K562 (cell line): Measurements from ENCODE around the gene ZNF844.

Experiments
- BACH1 ChIP-seq: fragments of 200-800 bp; sonication (Bioruptor generic); IDR thresholded peaks from 2 replicates; pipeline ENCODE4 v1.6.1; 2016; ENCODE audit warnings: missing genetic modification characterization, missing compliant biosample characterization
- CREB3 ChIP-seq: fragments of 450-650 bp; conservative IDR thresholded peaks from 2 replicates; pipeline ENCODE4 v1.6.1; 2016; ENCODE audit warnings: missing genetic modification characterization, low read depth, mild to moderate bottlenecking, missing compliant biosample characterization, moderate library complexity
- DACH1 ChIP-seq: fragments of 450-650 bp; IDR thresholded peaks from 2 replicates; pipeline ENCODE4 v1.6.1; 2018; ENCODE audit not compliant: partially characterized antibody
- DEAF1 ChIP-seq: fragments of 450-650 bp; formaldehyde crosslinking; IDR thresholded peaks from 2 replicates; pipeline ENCODE4 v1.4.0; 2020; ENCODE audit warnings: mild to moderate bottlenecking, moderate library complexity
- HNRNPH1 ChIP-seq: fragments of 200-400 bp; formaldehyde crosslinking; optimal IDR thresholded peaks from 2 replicates; pipeline ENCODE3; 2017; ENCODE audit warnings: low read depth, mild to moderate bottlenecking, low read length, moderate library complexity
- JUND ChIP-seq, 2 experiments: IDR thresholded peaks; 2 replicates in 1 of 2; 3 replicates in 1 of 2; pipeline ENCODE4 v1.6.1; 2011; ENCODE audit warnings: borderline replicate concordance in 2 of 2, low read depth in 2 of 2, low read length in 2 of 2, improper control_type of control experiment in 1 of 2, missing biosample characterization in 1 of 2, missing genetic modification characterization in 1 of 2, missing genetic modification reagents in 1 of 2
- POLR2A ChIP-seq: fragments of 450-650 bp; conservative IDR thresholded peaks from 2 replicates; pipeline ENCODE4 v1.6.1; 2016
- RB1 ChIP-seq: fragments of 450-650 bp; IDR thresholded peaks from 2 replicates; pipeline ENCODE4 v1.6.1; 2017; ENCODE audit warnings: low read depth, mild to moderate bottlenecking
- ZNF407 ChIP-seq: fragments of 450-650 bp; IDR thresholded peaks from 2 replicates; pipeline ENCODE4 v1.6.1; 2016; ENCODE audit warnings: low read depth
- TF ChIP-seq, protein P1 (sequence below): IDR thresholded peaks from 3 replicates; pipeline ENCODE4 v1.6.1; 2011; ENCODE audit warnings: borderline replicate concordance, mild to moderate bottlenecking, moderate library complexity; ENCODE audit not compliant: insufficient read length; ENCODE audit errors: extremely low read depth
- TF ChIP-seq, protein P2 (sequence below), 3 experiments: IDR thresholded peaks in 2 of 3; conservative IDR thresholded peaks in 1 of 3; 2 replicates each; pipeline ENCODE4 v1.5.1; 2011 to 2012; ENCODE audit warnings: low read length in 3 of 3, mild to moderate bottlenecking in 3 of 3, control low read depth in 2 of 3, improper control_type of control experiment in 1 of 3, inconsistent platforms in 1 of 3, low read depth in 1 of 3, mixed read lengths in 1 of 3, moderate library complexity in 1 of 3; ENCODE audit not compliant: insufficient read depth in 2 of 3

DNA sequence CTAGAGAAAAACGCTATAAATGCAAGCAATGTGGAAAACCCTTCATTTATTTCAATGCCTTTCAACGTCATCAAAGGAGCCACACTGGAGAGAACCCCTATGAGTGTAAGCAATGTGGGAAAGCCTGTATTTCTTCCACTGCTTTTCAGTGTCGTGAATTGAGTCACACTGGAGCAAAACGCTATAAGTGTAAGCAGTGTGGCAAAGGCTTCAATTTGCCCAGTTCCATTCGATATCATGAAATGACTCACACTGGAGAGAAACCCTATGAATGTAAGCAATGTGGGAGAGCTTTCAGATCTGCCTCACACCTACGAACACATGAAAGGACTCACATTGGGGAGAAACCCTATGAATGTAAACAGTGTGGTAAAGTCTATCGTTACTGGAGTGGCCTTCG is 48.2 kb downstream of the ZNF844 start:
- TF ChIP-seq CREB3 (tag) (no peak), DEAF1 (CRISPR knock-in tag) (no peak), HNRNPH1 (no peak), RB1 (no peak), BACH1 (tag) (no peak), POLR2A (no peak), JUND (IDR thresholded peaks at IDR 0.05; ENCODE audit: borderline replicate concordance, low read depth, low read length) (no peak), JUND (tag; IDR thresholded peaks at IDR 0.05; ENCODE audit: borderline replicate concordance, low read depth, low read length) (no peak), DACH1 (no peak), ZNF407 (no peak)
- TF ChIP-seq, protein P1, sequence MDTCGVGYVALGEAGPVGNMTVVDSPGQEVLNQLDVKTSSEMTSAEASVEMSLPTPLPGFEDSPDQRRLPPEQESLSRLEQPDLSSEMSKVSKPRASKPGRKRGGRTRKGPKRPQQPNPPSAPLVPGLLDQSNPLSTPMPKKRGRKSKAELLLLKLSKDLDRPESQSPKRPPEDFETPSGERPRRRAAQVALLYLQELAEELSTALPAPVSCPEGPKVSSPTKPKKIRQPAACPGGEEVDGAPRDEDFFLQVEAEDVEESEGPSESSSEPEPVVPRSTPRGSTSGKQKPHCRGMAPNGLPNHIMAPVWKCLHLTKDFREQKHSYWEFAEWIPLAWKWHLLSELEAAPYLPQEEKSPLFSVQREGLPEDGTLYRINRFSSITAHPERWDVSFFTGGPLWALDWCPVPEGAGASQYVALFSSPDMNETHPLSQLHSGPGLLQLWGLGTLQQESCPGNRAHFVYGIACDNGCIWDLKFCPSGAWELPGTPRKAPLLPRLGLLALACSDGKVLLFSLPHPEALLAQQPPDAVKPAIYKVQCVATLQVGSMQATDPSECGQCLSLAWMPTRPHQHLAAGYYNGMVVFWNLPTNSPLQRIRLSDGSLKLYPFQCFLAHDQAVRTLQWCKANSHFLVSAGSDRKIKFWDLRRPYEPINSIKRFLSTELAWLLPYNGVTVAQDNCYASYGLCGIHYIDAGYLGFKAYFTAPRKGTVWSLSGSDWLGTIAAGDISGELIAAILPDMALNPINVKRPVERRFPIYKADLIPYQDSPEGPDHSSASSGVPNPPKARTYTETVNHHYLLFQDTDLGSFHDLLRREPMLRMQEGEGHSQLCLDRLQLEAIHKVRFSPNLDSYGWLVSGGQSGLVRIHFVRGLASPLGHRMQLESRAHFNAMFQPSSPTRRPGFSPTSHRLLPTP = no peak
- TF ChIP-seq, protein P2, sequence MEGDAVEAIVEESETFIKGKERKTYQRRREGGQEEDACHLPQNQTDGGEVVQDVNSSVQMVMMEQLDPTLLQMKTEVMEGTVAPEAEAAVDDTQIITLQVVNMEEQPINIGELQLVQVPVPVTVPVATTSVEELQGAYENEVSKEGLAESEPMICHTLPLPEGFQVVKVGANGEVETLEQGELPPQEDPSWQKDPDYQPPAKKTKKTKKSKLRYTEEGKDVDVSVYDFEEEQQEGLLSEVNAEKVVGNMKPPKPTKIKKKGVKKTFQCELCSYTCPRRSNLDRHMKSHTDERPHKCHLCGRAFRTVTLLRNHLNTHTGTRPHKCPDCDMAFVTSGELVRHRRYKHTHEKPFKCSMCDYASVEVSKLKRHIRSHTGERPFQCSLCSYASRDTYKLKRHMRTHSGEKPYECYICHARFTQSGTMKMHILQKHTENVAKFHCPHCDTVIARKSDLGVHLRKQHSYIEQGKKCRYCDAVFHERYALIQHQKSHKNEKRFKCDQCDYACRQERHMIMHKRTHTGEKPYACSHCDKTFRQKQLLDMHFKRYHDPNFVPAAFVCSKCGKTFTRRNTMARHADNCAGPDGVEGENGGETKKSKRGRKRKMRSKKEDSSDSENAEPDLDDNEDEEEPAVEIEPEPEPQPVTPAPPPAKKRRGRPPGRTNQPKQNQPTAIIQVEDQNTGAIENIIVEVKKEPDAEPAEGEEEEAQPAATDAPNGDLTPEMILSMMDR (IDR thresholded peaks at IDR 0.05 in 2 of 3, conservative IDR thresholded peaks at IDR 0.05 in 1 of 3; ENCODE audit: insufficient read depth in 2 of 3, low read depth in 1 of 3, low read length in 3 of 3) = no peak
